Endothelial cell of umbilical vein (primary cell): Measurements from ENCODE around the gene TIPARP. TPM values are rescaled to one million over a fixed set of nuclear protein-coding genes. Genes with fewer than 3 reads are reported as not detected.

Source experiments
- BruUV-seq: library from RNA; stranded (reverse); fragments of 400-500 nt; replicated peaks from 2 replicates; lab custom pipeline; 2021; lab: Mats Ljungman, UMichigan
- CTCF ChIA-PET: fragments of 300-600, 350-600 bp; sonication (Branson Sonifier 250); formaldehyde crosslinking; loops from one replicate; lab custom pipeline; 2021; ENCODE audit warnings: antibody characterized with exemption, inconsistent platforms; lab: Charles Lee
- POLR2A ChIA-PET: fragments of 300-600, 350-600 bp; sonication (Branson Sonifier 250); formaldehyde crosslinking; loops from one replicate; lab custom pipeline; 2021; ENCODE audit warnings: antibody characterized with exemption, inconsistent platforms; lab: Charles Lee
- DNase-seq: peaks from one replicate; pipeline ENCODE4 v3.0.0-alpha.2; 2011; ENCODE audit warnings: low read depth, low spot score
- FAIRE-seq: peaks from 2 replicates; lab custom pipeline; 2011; peaks lifted over from hg19 to GRCh38; lab: Jason Lieb, UNC
- H2AFZ ChIP-seq: 2 replicates; pipeline ENCODE4 v1.6.0; 2012; ENCODE audit warnings: low read depth, low read length, control low read depth, inconsistent platforms
- H3K27ac ChIP-seq: 2 replicates; pipeline ENCODE4 v1.5.1; 2011; ENCODE audit warnings: low read depth, mild to moderate bottlenecking, control low read depth, low read length, moderate library complexity; ENCODE audit not compliant: insufficient read depth
- H3K27me3 ChIP-seq, 2 experiments: 2 replicates each; pipeline versions ENCODE4 v1.6.0 to v1.6.1; 2011; ENCODE audit warnings: low read length in 2 of 2, mixed read lengths in 1 of 2; ENCODE audit not compliant: control insufficient read depth in 2 of 2, insufficient read depth in 2 of 2
- H3K36me3 ChIP-seq, 2 experiments: 2 replicates in 1 of 2; 3 replicates in 1 of 2; pipeline ENCODE4 v1.5.1; 2011; ENCODE audit warnings: low read length in 2 of 2, mild to moderate bottlenecking in 1 of 2, moderate library complexity in 1 of 2; ENCODE audit not compliant: control insufficient read depth in 2 of 2, insufficient read depth in 2 of 2; ENCODE audit errors: extremely low read depth in 1 of 2
- H3K4me1 ChIP-seq: 3 replicates; pipeline ENCODE4 v1.5.1; 2011; ENCODE audit warnings: mild to moderate bottlenecking, low read length; ENCODE audit not compliant: control insufficient read depth, insufficient read depth; ENCODE audit errors: extremely low read depth
- H3K4me2 ChIP-seq: 2 replicates; pipeline ENCODE4 v1.6.1; 2011; ENCODE audit warnings: low read length, control low read depth, mixed read lengths; ENCODE audit not compliant: insufficient read depth
- H3K4me3 ChIP-seq, 3 experiments: fragments of 200-600 bp in 1 of 3; sonication (generic), shearing (Covaris generic) in 1 of 3; replicated peaks in 1 of 3; 2 replicates each; pipeline ENCODE4 v1.5.1; 2011 to 2016; ENCODE audit warnings: control low read depth in 3 of 3, low read length in 3 of 3, mild to moderate bottlenecking in 2 of 3, inconsistent platforms in 1 of 3, low read depth in 1 of 3, moderate library complexity in 1 of 3; ENCODE audit not compliant: insufficient read depth in 1 of 3
- H3K79me2 ChIP-seq: 2 replicates; pipeline ENCODE4 v1.6.0; 2012; ENCODE audit warnings: low read length, inconsistent platforms; ENCODE audit not compliant: control insufficient read depth, insufficient read depth
- H3K9ac ChIP-seq: replicated peaks from 2 replicates; pipeline ENCODE3; 2011; ENCODE audit warnings: low read length, control low read depth; ENCODE audit not compliant: insufficient read depth; ENCODE audit errors: extremely low read depth
- H3K9me1 ChIP-seq: replicated peaks from 3 replicates; pipeline ENCODE4 v1.6.0; 2011; ENCODE audit warnings: mild to moderate bottlenecking, low read length; ENCODE audit not compliant: control insufficient read depth, insufficient read depth; ENCODE audit errors: extremely low read depth
- H3K9me3 ChIP-seq: replicated peaks from 2 replicates; pipeline ENCODE4 v1.5.1; 2012; ENCODE audit warnings: low read length, inconsistent platforms; ENCODE audit not compliant: control insufficient read depth, insufficient read depth
- H4K20me1 ChIP-seq: replicated peaks from 2 replicates; pipeline ENCODE3; 2011; ENCODE audit warnings: mild to moderate bottlenecking, low read length; ENCODE audit not compliant: control insufficient read depth, insufficient read depth; ENCODE audit errors: extremely low read depth
- CTCF ChIP-seq, 2 donors: IDR thresholded peaks; 1 replicate in 1 of 2; 2 replicates in 1 of 2; pipeline ENCODE4 v1.5.1; 2011; ENCODE audit warnings: low read length in 2 of 2, mild to moderate bottlenecking in 2 of 2, moderate library complexity in 2 of 2, control low read depth in 1 of 2, inconsistent platforms in 1 of 2, low read depth in 1 of 2; ENCODE audit not compliant: insufficient read depth in 1 of 2; ENCODE audit errors: extremely low read depth in 1 of 2
- EZH2 ChIP-seq: IDR thresholded peaks from 2 replicates; pipeline ENCODE4 v1.6.1; 2012; ENCODE audit warnings: borderline replicate concordance, low read depth, mild to moderate bottlenecking, moderate library complexity, low read length, inconsistent platforms; ENCODE audit not compliant: severe bottlenecking
- FOS ChIP-seq: IDR thresholded peaks from 2 replicates; pipeline ENCODE4 v1.6.1; 2011; ENCODE audit warnings: mild to moderate bottlenecking, low read length, moderate library complexity, borderline replicate concordance; ENCODE audit not compliant: insufficient read depth
- GATA2 ChIP-seq: IDR thresholded peaks from 2 replicates; pipeline ENCODE4 v1.7.0; 2011; ENCODE audit warnings: low read depth, mild to moderate bottlenecking, moderate library complexity, mixed read lengths, low read length; ENCODE audit not compliant: insufficient read length, insufficient read depth
- MAX ChIP-seq: IDR thresholded peaks from 2 replicates; pipeline ENCODE4 v1.6.1; 2011; ENCODE audit not compliant: insufficient read depth, insufficient read length
- MYC ChIP-seq: IDR thresholded peaks from one replicate; pipeline ENCODE4 v1.6.1; 2011; ENCODE audit warnings: mild to moderate bottlenecking, low read depth, low read length
- POLR2A ChIP-seq: IDR thresholded peaks from 2 replicates; pipeline ENCODE4 v1.6.1; 2012; ENCODE audit warnings: low read depth, mild to moderate bottlenecking, control low read depth, low read length
- POLR2AphosphoS5 ChIP-seq: IDR thresholded peaks from 2 replicates; pipeline ENCODE4 v1.6.1; 2012; ENCODE audit warnings: low read depth, mild to moderate bottlenecking, control low read depth, low read length, moderate library complexity; ENCODE audit not compliant: insufficient read depth
- dilution Hi-C: fragments of 300-500 bp; cut with MboI; formaldehyde crosslinking; loops from one replicate; pipeline ENCODE4 v1.15.0; 2019; ENCODE audit warnings: low sequenced_read_pairs; ENCODE audit not compliant: extremely low pct_ligation_motif_present
- intact Hi-C: fragments of 100-400 bp; cut with micrococcal nuclease; formaldehyde crosslinking; loops from one replicate; pipeline ENCODE4 v1.10.0; 2022
- polyA plus RNA-seq, 4 experiments: library from polyadenylated mRNA; depleted of rRNA in 3 of 4; stranded (reverse) in 3 of 4; unstranded in 1 of 4; fragments of >200 nt; gene quantifications; 2 replicates each; pipeline versions ENCODE4 v1.2.1 to v1.2.3, GENCODE V29; 2011 to 2012; ENCODE audit warnings: missing spikeins in 1 of 4
- total RNA-seq: library from RNA; stranded (reverse); gene quantifications from 2 replicates; pipeline ENCODE4 v1.2.3, GENCODE V29; 2021

Gene TIPARP
- total and polyA plus RNA-seq, 2 donors (not counting 3 experiments of a cell fraction or from before 2014, with no cell fraction given), result 9.1 to 21.2 TPM

GRCh38 chr3:156635973-156636372 is 38.4 kb upstream of the TIPARP start:
- no peak for TF ChIP-seq EZH2
- no peak for TF ChIP-seq CTCF (IDR thresholded peaks at IDR 0.05; ENCODE audit: extremely low read depth in 1 of 2, insufficient read depth in 1 of 2, low read depth in 1 of 2, low read length in 2 of 2)
- TF ChIP-seq GATA2, result no peak
- no peak for TF ChIP-seq MYC
- TF ChIP-seq MAX, result no peak
- TF ChIP-seq POLR2AphosphoS5, result no peak
- TF ChIP-seq FOS, result no peak
- no peak for TF ChIP-seq POLR2A
- Histone ChIP-seq H3K9ac (no peak overlapping the region), H2AFZ (no peak overlapping the region), H3K4me2 (no peak overlapping the region), H3K27ac (no peak overlapping the region), H3K9me1 (no peaks in the 10 kb centered on the region), H3K4me3 (no peak overlapping the region), H3K9me3 (no peaks in the 10 kb centered on the region), H3K27me3 (peaks cover 0 to 2% of the 10 kb centered on the region in 2 experiments), H3K4me1 (no peaks in the 10 kb centered on the region), H4K20me1 (no peaks in the 10 kb centered on the region), H3K36me3 (no peaks in the 10 kb centered on the region), H3K79me2 (no peaks in the 10 kb centered on the region)
- ChIA-PET CTCF (no interaction called here), POLR2A (no interaction called here)
- BruUV-seq, result no TSS peak
- intact Hi-C loops (no loop called here), dilution Hi-C loops (no loop called here)
- no peak for DNase-seq
- FAIRE-seq, result no peak
